ENCODE data around the gene PRKG1. TPM values are rescaled to one million over a fixed set of nuclear protein-coding genes. Genes with fewer than 3 reads are reported as not detected.

Gene PRKG1
- total RNA-seq, 1 experiment from 2014 or later, result 16.5 TPM

- TF ChIP-seq IRF2 (CRISPR knock-in tag; IDR thresholded peaks at IDR 0.05; ENCODE audit: borderline replicate concordance, low read depth), result no peak
- no peak for TF ChIP-seq STAT6 (CRISPR knock-in tag; conservative IDR thresholded peaks at IDR 0.05; ENCODE audit: low read depth)
- TF ChIP-seq E2F1 (CRISPR knock-in tag; IDR thresholded peaks at IDR 0.05), result no peak
- TF ChIP-seq PRDM15 (CRISPR knock-in tag; IDR thresholded peaks at IDR 0.05), result no peak
Measured at GRCh38 chr10:51620131-51620530, 545.8 kb downstream of the PRKG1 start (continued).

GRCh38 chr10:51624013-51624412, 549.7 kb downstream of the PRKG1 start:
- Mint-ChIP-seq H3K27ac (no peak overlapping the region), H3K27me3 (ENCODE audit: low read depth) (no peaks in the 10 kb centered on the region), H3K4me1 (peaks cover 8% of the 10 kb centered on the region), H3K9me3 (no peaks in the 10 kb centered on the region), H3K4me3 (no peak overlapping the region), H3K36me3 (no peaks in the 10 kb centered on the region)
- TF ChIP-seq HMGXB4 (CRISPR knock-in tag; IDR thresholded peaks at IDR 0.05) (no peak), ZBTB21 (CRISPR knock-in tag; IDR thresholded peaks at IDR 0.05; ENCODE audit: borderline replicate concordance) (no peak), TCF7 (CRISPR knock-in tag; IDR thresholded peaks at IDR 0.05; ENCODE audit: low read depth) (no peak), ZNF317 (CRISPR knock-in tag; IDR thresholded peaks at IDR 0.05; ENCODE audit: borderline replicate concordance, low read depth) (no peak), ATF6 (CRISPR knock-in tag; IDR thresholded peaks at IDR 0.05) (no peak), PREB (CRISPR knock-in tag; IDR thresholded peaks at IDR 0.05; ENCODE audit: borderline replicate concordance) (no peak), USF2 (CRISPR knock-in tag; IDR thresholded peaks at IDR 0.05) (no peak), SMAD3 (CRISPR knock-in tag; IDR thresholded peaks at IDR 0.05; ENCODE audit: borderline replicate concordance) (no peak), NR2C2 (CRISPR knock-in tag; IDR thresholded peaks at IDR 0.05) (no peak), CDX4 (CRISPR knock-in tag; IDR thresholded peaks at IDR 0.05; ENCODE audit: borderline replicate concordance) (no peak), EMX1 (CRISPR knock-in tag; IDR thresholded peaks at IDR 0.05) (no peak), NFE2L1 (CRISPR knock-in tag; IDR thresholded peaks at IDR 0.05) (no peak), E2F4 (CRISPR knock-in tag; IDR thresholded peaks at IDR 0.05; ENCODE audit: borderline replicate concordance, low read depth) (no peak), GTF2I (CRISPR knock-in tag; conservative IDR thresholded peaks at IDR 0.05) (no peak), ZNF671 (CRISPR knock-in tag; IDR thresholded peaks at IDR 0.05) (no peak), NR1H2 (CRISPR knock-in tag; IDR thresholded peaks at IDR 0.05) (no peak)
- ATAC-seq, result no peak
- POLR2A ChIA-PET, result no interaction called here
- CTCF ChIA-PET, result no interaction called here
- DNase-seq (ENCODE audit: low spot score), result no peak

All from WTC11 (cell line).